Measurements from ENCODE around the gene FUBP3.

FUBP3 gene

DNA sequence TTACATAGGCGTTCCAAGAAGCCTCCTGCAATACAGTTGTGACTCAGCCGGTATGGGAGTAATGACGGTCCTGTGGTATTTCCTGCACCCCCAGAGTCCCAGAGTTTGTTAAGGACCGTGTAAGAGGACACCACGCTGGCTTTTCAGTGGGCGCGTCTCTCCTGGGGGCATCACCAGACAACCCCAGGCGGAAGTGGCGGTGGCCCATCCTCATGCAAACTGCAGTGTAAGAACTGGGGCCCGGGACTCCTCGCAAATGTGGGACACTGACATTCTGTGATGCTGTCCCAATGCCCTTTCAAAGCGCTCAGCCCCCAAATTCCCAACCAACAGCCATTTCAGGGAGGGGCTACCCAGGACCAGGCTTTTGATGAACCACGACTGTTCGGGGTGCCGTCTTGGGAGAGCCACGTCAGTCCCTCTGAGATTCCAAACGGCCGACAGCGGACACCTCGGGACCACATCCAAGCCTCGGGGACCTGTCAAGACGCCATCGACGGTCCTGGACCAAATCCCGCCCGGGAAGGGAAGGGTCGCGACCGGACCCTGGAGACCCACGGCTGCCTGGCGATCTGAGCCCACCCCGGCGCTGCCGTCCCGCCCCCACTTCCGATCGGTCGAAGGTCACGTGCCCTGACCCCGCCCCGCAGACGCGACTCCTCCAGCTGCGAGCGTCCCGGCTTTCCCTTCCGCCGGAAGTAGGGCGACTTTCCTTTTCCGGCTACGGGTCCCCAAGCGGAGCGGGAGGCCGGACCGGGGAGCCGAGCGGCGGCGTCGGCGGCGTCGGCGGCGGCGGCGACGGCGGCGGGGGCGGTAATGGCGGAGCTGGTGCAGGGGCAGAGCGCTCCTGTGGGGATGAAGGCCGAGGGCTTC lies at the start of gene FUBP3:
TSS of gene FUBP3 (plus strand) at position 713 of the 873 bp plus-strand sequence. CDS start at position 817, 104 bp downstream.
- H3K4me3 ChIP-seq (ENCODE audit: control insufficient read depth, low read depth, low read length): peak within 1 kb of the TSS; percentile 93
- TF ChIP-seq, protein P1, sequence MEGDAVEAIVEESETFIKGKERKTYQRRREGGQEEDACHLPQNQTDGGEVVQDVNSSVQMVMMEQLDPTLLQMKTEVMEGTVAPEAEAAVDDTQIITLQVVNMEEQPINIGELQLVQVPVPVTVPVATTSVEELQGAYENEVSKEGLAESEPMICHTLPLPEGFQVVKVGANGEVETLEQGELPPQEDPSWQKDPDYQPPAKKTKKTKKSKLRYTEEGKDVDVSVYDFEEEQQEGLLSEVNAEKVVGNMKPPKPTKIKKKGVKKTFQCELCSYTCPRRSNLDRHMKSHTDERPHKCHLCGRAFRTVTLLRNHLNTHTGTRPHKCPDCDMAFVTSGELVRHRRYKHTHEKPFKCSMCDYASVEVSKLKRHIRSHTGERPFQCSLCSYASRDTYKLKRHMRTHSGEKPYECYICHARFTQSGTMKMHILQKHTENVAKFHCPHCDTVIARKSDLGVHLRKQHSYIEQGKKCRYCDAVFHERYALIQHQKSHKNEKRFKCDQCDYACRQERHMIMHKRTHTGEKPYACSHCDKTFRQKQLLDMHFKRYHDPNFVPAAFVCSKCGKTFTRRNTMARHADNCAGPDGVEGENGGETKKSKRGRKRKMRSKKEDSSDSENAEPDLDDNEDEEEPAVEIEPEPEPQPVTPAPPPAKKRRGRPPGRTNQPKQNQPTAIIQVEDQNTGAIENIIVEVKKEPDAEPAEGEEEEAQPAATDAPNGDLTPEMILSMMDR (conservative IDR thresholded peaks at IDR 0.05; ENCODE audit: control insufficient read depth, insufficient read depth, low read depth, low read length): no peak

DNA sequence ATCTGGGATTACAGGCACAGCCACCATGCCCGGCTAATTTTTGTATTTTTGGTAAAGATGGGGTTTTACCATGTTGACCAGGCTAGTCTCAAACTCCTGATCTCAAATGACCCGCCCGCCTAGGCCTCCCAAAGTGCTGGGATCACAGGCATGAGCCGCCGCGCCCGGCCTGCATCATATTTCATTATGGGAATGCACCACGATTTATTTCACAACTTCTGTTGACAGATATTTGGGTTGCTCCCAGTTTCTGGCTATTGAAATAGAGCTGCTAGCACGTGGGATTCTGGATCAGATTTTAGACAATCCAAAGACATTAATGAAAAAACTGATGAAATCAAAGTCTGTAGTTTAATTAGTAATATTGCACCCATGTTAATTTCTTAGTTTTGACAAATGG lies 48.4 kb upstream of the FUBP3 start:
- DNase-seq (ENCODE audit: low read depth): peak; percentile 71
- TF ChIP-seq, protein P1 (conservative IDR thresholded peaks at IDR 0.05; ENCODE audit: control insufficient read depth, insufficient read depth, low read depth, low read length): no peak
- no peak overlapping the region for H3K4me3 ChIP-seq (ENCODE audit: control insufficient read depth, low read depth, low read length)

More for the DNA sequence above, at the start of gene FUBP3:
- DNase-seq (ENCODE audit: low read depth): peak; percentile 86

GRCh38 chr9:130531670-130532069 lies 47.7 kb upstream of the FUBP3 start:
- H3K4me3 ChIP-seq (ENCODE audit: control insufficient read depth, low read depth, low read length): no peak overlapping the region
- no peak for DNase-seq (ENCODE audit: low read depth)
- TF ChIP-seq, protein P1 (conservative IDR thresholded peaks at IDR 0.05; ENCODE audit: control insufficient read depth, insufficient read depth, low read depth, low read length): no peak

- no peak for DNase-seq (ENCODE audit: low read depth)
- no peak overlapping the region for H3K4me3 ChIP-seq (ENCODE audit: control insufficient read depth, low read depth, low read length)
- TF ChIP-seq, protein P1 (conservative IDR thresholded peaks at IDR 0.05; ENCODE audit: control insufficient read depth, insufficient read depth, low read depth, low read length): no peak
These were observed 46.8 kb upstream of the FUBP3 start for GRCh38 chr9:130532426-130533080.

- peak; percentile 22 for DNase-seq (ENCODE audit: low read depth)
- TF ChIP-seq, protein P1 (conservative IDR thresholded peaks at IDR 0.05; ENCODE audit: control insufficient read depth, insufficient read depth, low read depth, low read length): no peak
- H3K4me3 ChIP-seq (ENCODE audit: control insufficient read depth, low read depth, low read length): no peak overlapping the region
These were observed 43.4 kb upstream of the FUBP3 start for GRCh38 chr9:130535818-130536521.

GRCh38 chr9:130536701-130537107 lies 42.7 kb upstream of the FUBP3 start:
- TF ChIP-seq, protein P1 (conservative IDR thresholded peaks at IDR 0.05; ENCODE audit: control insufficient read depth, insufficient read depth, low read depth, low read length): no peak
- DNase-seq (ENCODE audit: low read depth): no peak
- no peak overlapping the region for H3K4me3 ChIP-seq (ENCODE audit: control insufficient read depth, low read depth, low read length)
